Activated T-cell treated with anti-CD3 and anti-CD28 coated beads for 48 hours (primary cell): ENCODE data around the gene NPAP1.
"Not testable (repeated sequence)": the region's sequence is repeated elsewhere in the genome, so short reads cannot be mapped to it uniquely, and the experiment has no call there.

Source experiments
- DNase-seq: peaks from one replicate; pipeline ENCODE4 v3.0.0-alpha.2; 2020; ENCODE audit warnings: low read depth

The NPAP1 gene

GRCh38 chr15:24675332-24676144 lies at the start of gene NPAP1:
TSS of gene NPAP1 (plus strand) at chr15:24675775. CDS start at chr15:24675868, 93 bp downstream.
- DNase-seq = no peak

GRCh38 chr15:24627443-24627842 lies 48.1 kb upstream of the NPAP1 start:
- no peak for DNase-seq

- DNase-seq = no peak
Observed at GRCh38 chr15:24633082-24633481, 42.5 kb upstream of the NPAP1 start.

GRCh38 chr15:24639412-24639811 lies 36.2 kb upstream of the NPAP1 start:
- DNase-seq = not testable (repeated sequence)

GRCh38 chr15:24645627-24646026 lies 29.9 kb upstream of the NPAP1 start:
- DNase-seq = no peak

GRCh38 chr15:24659622-24660021 lies 16.0 kb upstream of the NPAP1 start:
- no peak for DNase-seq

- no peak for DNase-seq
Observed at GRCh38 chr15:24662991-24663390, 12.6 kb upstream of the NPAP1 start.

- no peak for DNase-seq
Observed at GRCh38 chr15:24676431-24676830, 856 bp downstream of the NPAP1 start.

GRCh38 chr15:24678485-24678884 lies 2.9 kb downstream of the NPAP1 start:
- no peak for DNase-seq

GRCh38 chr15:24682002-24682401 lies 6.4 kb downstream of the NPAP1 start:
- no peak for DNase-seq

- DNase-seq = not testable (repeated sequence)
Observed at GRCh38 chr15:24682905-24683304, 7.3 kb downstream of the NPAP1 start.

GRCh38 chr15:24683736-24684135 lies 8.2 kb downstream of the NPAP1 start:
- no peak for DNase-seq

- no peak for DNase-seq
Observed at GRCh38 chr15:24684313-24684712, 8.7 kb downstream of the NPAP1 start.

GRCh38 chr15:24696201-24696600 lies 20.6 kb downstream of the NPAP1 start:
- DNase-seq = no peak

GRCh38 chr15:24696842-24697241 lies 21.3 kb downstream of the NPAP1 start:
- DNase-seq = no peak

GRCh38 chr15:24718289-24719082 lies 42.9 kb downstream of the NPAP1 start:
- no peak for DNase-seq

- no peak for DNase-seq
Observed at GRCh38 chr15:24729760-24730159, 54.2 kb downstream of the NPAP1 start.
